Measurements from ENCODE around the gene URI1. TPM values are rescaled to one million over a fixed set of nuclear protein-coding genes. Genes with fewer than 3 reads are reported as not detected.

URI1 gene
- polyA plus RNA-seq, 3 donors = 96.9 to 114 (median 107) TPM

DNA sequence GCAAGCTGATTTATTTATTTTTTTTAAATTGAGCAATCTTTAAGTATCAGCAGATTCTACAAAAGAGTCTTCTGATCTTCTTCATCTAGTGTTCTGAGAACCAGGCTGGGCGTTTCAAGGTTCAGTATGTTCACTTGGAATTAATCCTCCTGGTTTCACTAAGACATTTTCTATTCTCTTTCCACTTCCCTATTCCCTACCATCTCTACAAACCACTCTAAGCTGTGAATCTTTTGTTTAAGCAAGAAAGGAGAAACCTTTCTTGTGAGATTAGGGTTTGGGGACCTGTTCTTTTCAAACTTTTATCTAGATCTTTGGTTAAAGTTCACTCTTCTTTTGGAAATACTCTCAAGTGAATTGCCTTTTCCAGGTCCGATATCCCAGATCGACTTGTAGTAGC lies 59.3 kb downstream of the URI1 start:
- no peak for DNase-seq (ENCODE audit: extremely low read depth in 1 of 11, low read depth in 9 of 11, low spot score in 4 of 11)

GRCh38 chr19:30001791-30002190 lies 59.8 kb downstream of the URI1 start:
- DNase-seq (ENCODE audit: extremely low read depth in 1 of 11, low read depth in 9 of 11, low spot score in 4 of 11) = no peak

DNA sequence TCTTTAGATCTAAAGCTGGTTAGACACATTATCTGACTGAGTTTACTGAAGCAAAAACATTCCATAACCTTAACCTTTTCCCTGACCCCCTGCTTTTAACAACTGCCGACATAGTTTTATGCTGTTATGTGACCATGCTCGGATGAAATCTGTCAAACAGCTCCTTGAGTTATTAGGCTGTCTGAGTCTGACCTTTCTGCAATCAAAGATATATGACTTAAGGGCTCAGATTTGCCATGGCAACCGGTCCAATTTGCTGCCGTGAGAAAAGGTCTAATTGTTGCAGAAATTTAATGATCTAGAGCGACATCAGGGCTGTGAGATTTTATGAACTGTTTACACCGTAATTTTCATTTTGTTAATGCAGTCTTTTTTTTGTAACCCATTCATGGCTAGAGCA lies 61.8 kb downstream of the URI1 start:
- peak in 6 of 11 donors; percentile 9 to 35 (median 19) for DNase-seq (ENCODE audit: extremely low read depth in 1 of 11, low read depth in 9 of 11, low spot score in 4 of 11)

DNA sequence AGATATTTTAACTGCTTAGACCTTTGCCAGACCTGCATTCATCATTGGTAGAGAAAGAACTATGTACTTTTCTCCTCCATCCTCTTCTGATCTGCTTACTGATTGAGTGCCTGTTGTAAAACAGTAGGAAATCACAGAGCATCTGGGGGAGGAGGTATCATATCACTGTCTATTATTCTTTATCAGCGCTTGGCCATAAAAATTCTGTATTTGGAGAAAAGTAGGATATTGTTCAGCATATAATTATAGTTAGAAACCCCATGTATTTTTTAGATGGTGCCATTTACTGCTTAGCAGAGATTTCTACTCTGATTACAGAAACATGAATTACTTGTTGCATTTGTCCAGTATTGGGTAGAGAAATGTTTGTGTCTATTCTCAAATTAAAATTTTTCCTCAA lies 62.4 kb downstream of the URI1 start:
- peak in 1 of 11 donors; percentile 8 for DNase-seq (ENCODE audit: extremely low read depth in 1 of 11, low read depth in 9 of 11, low spot score in 4 of 11)

GRCh38 chr19:30006207-30006606 lies 64.2 kb downstream of the URI1 start:
- no peak for DNase-seq (ENCODE audit: extremely low read depth in 1 of 11, low read depth in 9 of 11, low spot score in 4 of 11)

- no peak for DNase-seq (ENCODE audit: extremely low read depth in 1 of 11, low read depth in 9 of 11, low spot score in 4 of 11)
These were observed 66.1 kb downstream of the URI1 start for GRCh38 chr19:30008169-30008568.

- no peak for DNase-seq (ENCODE audit: extremely low read depth in 1 of 11, low read depth in 9 of 11, low spot score in 4 of 11)
These were observed 67.0 kb downstream of the URI1 start for GRCh38 chr19:30009013-30009412.

GRCh38 chr19:30011051-30011578 lies 69.1 kb downstream of the URI1 start:
- no peak for DNase-seq (ENCODE audit: extremely low read depth in 1 of 11, low read depth in 9 of 11, low spot score in 4 of 11)

- no peak for DNase-seq (ENCODE audit: extremely low read depth in 1 of 11, low read depth in 9 of 11, low spot score in 4 of 11)
These were observed 72.7 kb downstream of the URI1 start for GRCh38 chr19:30014770-30015169.

DNA sequence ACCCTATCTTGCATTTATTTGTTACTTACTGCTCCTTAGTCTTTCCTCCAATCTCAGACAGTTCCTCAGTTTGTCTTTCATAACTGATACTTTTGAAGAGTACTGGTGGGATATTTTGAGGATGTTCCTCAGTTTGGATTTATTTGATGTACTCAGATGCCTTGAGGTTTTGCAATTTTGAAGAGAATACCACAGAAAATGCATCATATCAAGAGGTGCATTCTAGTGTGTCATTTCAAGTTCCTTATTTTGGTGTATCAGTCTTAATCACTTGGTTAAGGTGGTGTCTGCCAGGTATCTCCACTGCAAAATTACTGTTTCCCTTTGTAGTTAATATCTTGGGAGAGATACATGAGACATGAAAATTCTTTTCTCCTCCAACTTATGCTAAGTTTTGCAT lies 75.1 kb downstream of the URI1 start:
- no peak for DNase-seq (ENCODE audit: extremely low read depth in 1 of 11, low read depth in 9 of 11, low spot score in 4 of 11)

GRCh38 chr19:30020189-30020588 lies 78.2 kb downstream of the URI1 start:
- no peak for DNase-seq (ENCODE audit: extremely low read depth in 1 of 11, low read depth in 9 of 11, low spot score in 4 of 11)

- DNase-seq (ENCODE audit: extremely low read depth in 1 of 11, low read depth in 9 of 11, low spot score in 4 of 11) = no peak
These were observed 80.6 kb downstream of the URI1 start for GRCh38 chr19:30022659-30023058.

- DNase-seq (ENCODE audit: extremely low read depth in 1 of 11, low read depth in 9 of 11, low spot score in 4 of 11) = no peak
These were observed 81.3 kb downstream of the URI1 start for GRCh38 chr19:30023330-30023729.

DNA sequence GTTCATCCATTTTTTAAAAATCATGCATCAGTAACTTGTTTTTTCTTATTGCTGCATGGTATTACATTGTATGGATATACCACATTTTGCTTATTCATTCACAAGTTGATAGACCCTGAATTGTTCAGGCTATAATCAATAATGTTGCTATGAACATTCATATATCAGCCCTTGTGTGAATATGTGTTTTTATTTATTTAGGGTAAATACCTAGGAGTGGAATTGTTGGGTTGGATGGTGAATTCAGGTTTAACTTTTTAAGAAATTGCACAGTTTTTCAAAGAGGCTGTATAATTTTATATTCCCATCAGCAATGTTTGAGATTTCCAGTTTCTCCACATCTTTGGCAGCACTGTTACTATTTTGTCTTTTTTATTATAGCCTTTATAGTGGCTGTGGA lies 82.1 kb downstream of the URI1 start:
- no peak for DNase-seq (ENCODE audit: extremely low read depth in 1 of 11, low read depth in 9 of 11, low spot score in 4 of 11)

DNA sequence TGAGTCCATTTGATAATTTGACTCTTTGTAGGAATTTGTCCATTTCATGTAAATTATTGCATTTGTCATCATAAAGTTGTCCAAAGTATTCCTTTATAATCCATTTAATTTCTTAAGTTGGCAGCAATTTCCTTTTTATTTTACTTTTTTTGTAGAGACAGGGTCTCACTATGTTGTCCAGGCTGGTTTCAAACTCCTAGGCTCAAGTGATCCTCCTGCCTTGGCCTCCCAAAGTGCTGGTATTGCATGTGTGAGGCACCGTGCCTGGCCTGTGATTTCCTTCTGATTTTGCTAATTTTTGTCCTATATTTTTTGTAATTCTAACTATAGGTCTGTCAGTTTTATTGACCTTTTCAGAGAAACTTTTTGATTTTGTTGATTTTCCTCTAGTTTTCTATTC lies 84.9 kb downstream of the URI1 start:
- DNase-seq (ENCODE audit: extremely low read depth in 1 of 11, low read depth in 9 of 11, low spot score in 4 of 11) = no peak

- DNase-seq (ENCODE audit: extremely low read depth in 1 of 11, low read depth in 9 of 11, low spot score in 4 of 11) = no peak
These were observed 86.3 kb downstream of the URI1 start for GRCh38 chr19:30028118-30028991.

GRCh38 chr19:30028992-30029343 lies 86.9 kb downstream of the URI1 start:
- no peak for DNase-seq (ENCODE audit: extremely low read depth in 1 of 11, low read depth in 9 of 11, low spot score in 4 of 11)

DNA sequence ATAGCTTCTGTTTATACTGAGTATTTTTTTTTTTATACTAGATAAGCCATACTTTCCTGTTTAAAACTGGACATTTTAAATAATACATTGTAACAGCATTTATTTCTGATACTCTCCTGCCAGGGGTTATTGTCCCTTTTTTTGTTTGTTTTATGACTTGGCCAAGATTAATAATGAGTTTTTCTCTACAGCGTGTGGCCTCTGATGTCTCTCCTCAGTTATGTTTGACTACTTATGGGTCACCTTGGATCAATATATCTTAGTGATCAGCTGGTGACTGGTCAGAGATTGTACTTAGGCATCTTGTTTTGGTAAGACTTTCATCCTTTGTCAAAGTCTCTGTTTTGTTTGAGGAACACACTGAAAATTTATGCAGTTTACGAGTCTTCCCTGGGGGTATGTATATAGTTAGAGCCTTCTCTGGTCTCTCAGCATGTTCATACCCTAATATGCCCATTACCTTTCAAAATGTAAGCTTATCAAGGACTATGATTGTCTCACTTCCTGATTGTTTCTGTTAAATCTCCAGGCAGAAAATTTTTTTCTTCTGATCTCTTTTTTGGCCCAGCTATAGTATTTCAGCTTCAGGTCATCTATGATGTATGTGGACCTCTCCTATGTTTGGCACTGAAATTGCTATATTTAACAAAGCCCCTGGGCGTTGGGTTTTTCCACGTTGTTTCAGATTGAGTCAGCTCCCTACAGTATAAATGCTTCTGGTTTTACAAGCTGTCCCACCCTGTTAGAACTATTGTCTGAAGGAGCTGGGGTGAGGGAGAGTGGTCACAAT lies 87.9 kb downstream of the URI1 start:
- DNase-seq (ENCODE audit: extremely low read depth in 1 of 11, low read depth in 9 of 11, low spot score in 4 of 11) = no peak

- DNase-seq (ENCODE audit: extremely low read depth in 1 of 11, low read depth in 9 of 11, low spot score in 4 of 11) = no peak
These were observed 92.3 kb downstream of the URI1 start for GRCh38 chr19:30034321-30034720.
